Naive thymus-derived CD8-positive, alpha-beta T cell (primary cell): Measurements from ENCODE around the gene HIPK1. TPM values are rescaled to one million over a fixed set of nuclear protein-coding genes. Genes with fewer than 3 reads are reported as not detected.
"Not testable (repeated sequence)": the region's sequence is repeated elsewhere in the genome, so short reads cannot be mapped to it uniquely, and the experiment has no call there.

ENCODE experiments used
- ATAC-seq, 2 donors: fragments of 150-1000 bp; cut with Tn5 transposase in 1 of 2; sonication (Bioruptor Pico), chemical (Tn5 transposase) in 1 of 2; 1 replicate in 1 of 2; 2 replicates in 1 of 2; pipeline ENCODE4 v1.10.0; 2021; ENCODE audit warnings: mild to moderate bottlenecking in 2 of 2, moderate library complexity in 2 of 2
- POLR2A ChIA-PET: fragments of 350-600 bp; sonication (Branson Sonifier 250); formaldehyde crosslinking; loops from one replicate; lab custom pipeline; 2021; ENCODE audit warnings: antibody characterized with exemption; lab: Charles Lee
- DNase-seq, 10 donors: peaks; one replicate each; pipeline versions ENCODE4 v3.0.0 to v3.0.0-alpha.2; 2020 to 2022
- H3K27ac Mint-ChIP-seq, 10 donors: one replicate each; pipeline ENCODE4 v1.8.0; 2020 to 2022; ENCODE audit warnings: mild to moderate bottlenecking in 10 of 10, mixed read lengths in 10 of 10, moderate library complexity in 4 of 10, inconsistent platforms in 1 of 10
- H3K27me3 Mint-ChIP-seq, 5 donors: one replicate each; pipeline ENCODE4 v1.8.0; 2021 to 2022; ENCODE audit warnings: mixed read lengths in 5 of 5
- H3K36me3 Mint-ChIP-seq, 3 donors: one replicate each; pipeline ENCODE4 v1.8.0; 2020 to 2022; ENCODE audit warnings: mixed read lengths in 3 of 3, mild to moderate bottlenecking in 2 of 3, inconsistent platforms in 1 of 3
- H3K4me1 Mint-ChIP-seq, 4 donors: one replicate each; pipeline ENCODE4 v1.8.0; 2021 to 2022; ENCODE audit warnings: mixed read lengths in 4 of 4
- H3K4me3 Mint-ChIP-seq, 10 donors: one replicate each; pipeline ENCODE4 v1.8.0; 2020 to 2022; ENCODE audit warnings: mild to moderate bottlenecking in 10 of 10, mixed read lengths in 10 of 10, moderate library complexity in 6 of 10, inconsistent platforms in 1 of 10
- H3K9me3 Mint-ChIP-seq, 9 donors: one replicate each; pipeline ENCODE4 v1.8.0; 2020 to 2022; ENCODE audit warnings: mixed read lengths in 9 of 9, mild to moderate bottlenecking in 3 of 9, inconsistent platforms in 1 of 9, moderate library complexity in 1 of 9
- polyA plus RNA-seq, 3 donors: library from polyadenylated mRNA; unstranded; fragments of 300-500 nt; fragmentation: Illumina TruSeq; gene quantifications; one replicate each; pipeline ENCODE4 v1.2.3, GENCODE V29; 2021
- total RNA-seq, 8 experiments: library from RNA in 2 of 8; stranded (reverse) in 2 of 8; gene quantifications; one replicate each; pipeline ENCODE4 v1.2.3 and lab custom pipeline; 2021 to 2026

The HIPK1 gene
- total and polyA plus RNA-seq, 5 experiments from 2014 or later: 14.5 to 138 (median 19.3) TPM

GRCh38 chr1:113946678-113947387, 17.7 kb downstream of the HIPK1 start:
- DNase-seq (no peak), ATAC-seq (peak; percentile 28 to 38)
- H3K4me3 Mint-ChIP-seq: peak overlapping the region; percentile 67 to 90 (median 82)
- no peaks in the 10 kb centered on the region for H3K27me3 Mint-ChIP-seq
- POLR2A ChIA-PET: interaction anchor here (0.9 to 9.3 kb wide), 6 partner anchors 8 to 136 kb away, joined by 3 to 179 read pairs (median 5); partner anchors contain the start of genes AP4B1, DCLRE1B, HIPK1 and RSBN1
- H3K9me3 Mint-ChIP-seq: peaks cover 0 to 3% (median 0%) of the 10 kb centered on the region in 9 donors
- peak overlapping the region; percentile 90 to 99 (median 95) for H3K27ac Mint-ChIP-seq
- H3K36me3 Mint-ChIP-seq: peaks cover 4 to 44% (median 19%) of the 10 kb centered on the region in 3 donors
- peaks cover 24 to 89% (median 79%) of the 10 kb centered on the region in 4 donors for H3K4me1 Mint-ChIP-seq

- POLR2A ChIA-PET: interaction anchor here (0.7 to 9.3 kb wide), 8 partner anchors 8 to 136 kb away, joined by 3 to 179 read pairs (median 4); partner anchors contain the start of genes AP4B1, DCLRE1B, HIPK1 and RSBN1
- Mint-ChIP-seq H3K27ac (peak overlapping the region; percentile 90 to 99 (median 95)), H3K9me3 (peaks cover 0 to 3% (median 0%) of the 10 kb centered on the region in 9 donors), H3K36me3 (peaks cover 4 to 38% (median 17%) of the 10 kb centered on the region in 3 donors), H3K27me3 (no peaks in the 10 kb centered on the region), H3K4me3 (peak overlapping the region; percentile 67 to 90 (median 82)), H3K4me1 (peaks cover 24 to 88% (median 77%) of the 10 kb centered on the region in 4 donors)
- ATAC-seq (peak; percentile 76 to 80), DNase-seq (peak in 3 of 10 donors; percentile 53 to 61 (median 54))
Measured at GRCh38 chr1:113947388-113948107, 18.4 kb downstream of the HIPK1 start.

- not testable (repeated sequence) for H3K27me3 Mint-ChIP-seq, ATAC-seq, DNase-seq, H3K9me3 Mint-ChIP-seq
- Mint-ChIP-seq H3K36me3 (peaks cover 2 to 38% (median 16%) of the 10 kb centered on the region in 3 donors), H3K4me1 (peaks cover 22 to 90% (median 77%) of the 10 kb centered on the region in 4 donors), H3K4me3 (peak overlapping the region; percentile 39 to 90 (median 80)), H3K27ac (peak overlapping the region; percentile 90 to 99 (median 95))
- POLR2A ChIA-PET: interaction anchor here (0.7 to 9.3 kb wide), 7 partner anchors 7 to 183 kb away, joined by 3 to 179 read pairs (median 8); partner anchors contain the start of genes AP4B1, DCLRE1B, HIPK1 and RSBN1
Measured at GRCh38 chr1:113948151-113948550, 19.0 kb downstream of the HIPK1 start.

- DNase-seq: peak in 5 of 10 donors; percentile 32 to 48 (median 40)
- H3K27ac Mint-ChIP-seq: peak overlapping the region; percentile 89 to 97 (median 95)
Measured at GRCh38 chr1:113949007-113949406, 19.9 kb downstream of the HIPK1 start.

GRCh38 chr1:113950908-113951307, 21.8 kb downstream of the HIPK1 start:
- H3K27me3 Mint-ChIP-seq: no peaks in the 10 kb centered on the region
- H3K4me3 Mint-ChIP-seq: no peak overlapping the region
- H3K36me3 Mint-ChIP-seq: peaks cover 5 to 43% (median 19%) of the 10 kb centered on the region in 3 donors
- DNase-seq (no peak), ATAC-seq (no peak)
- peaks cover 20 to 93% (median 80%) of the 10 kb centered on the region in 4 donors for H3K4me1 Mint-ChIP-seq
- POLR2A ChIA-PET: interaction anchor here (9.3 kb wide), 1 partner anchor 18 kb away, joined by 179 read pairs; the partner anchor contains the start of gene HIPK1
- peak overlapping the region in 8 of 10 donors; percentile 89 to 97 (median 95) for H3K27ac Mint-ChIP-seq
- H3K9me3 Mint-ChIP-seq: no peaks in the 10 kb centered on the region

More at GRCh38 chr1:113949007-113949406, 19.9 kb downstream of the HIPK1 start:
- Mint-ChIP-seq H3K9me3 (peaks cover 0 to 3% (median 0%) of the 10 kb centered on the region in 9 donors), H3K36me3 (peaks cover 0 to 40% (median 20%) of the 10 kb centered on the region in 3 donors), H3K4me1 (peaks cover 19 to 93% (median 81%) of the 10 kb centered on the region in 4 donors), H3K4me3 (peak overlapping the region; percentile 30 to 90 (median 70)), H3K27me3 (no peaks in the 10 kb centered on the region)
- POLR2A ChIA-PET: interaction anchor here (0.7 to 9.3 kb wide), 5 partner anchors 8 to 183 kb away, joined by 3 to 179 read pairs (median 8); partner anchors contain the start of genes HIPK1 and RSBN1
- no peak for ATAC-seq

- H3K27ac Mint-ChIP-seq: peak overlapping the region; percentile 34 to 95 (median 83)
- no peaks in the 10 kb centered on the region for H3K27me3 Mint-ChIP-seq
- DNase-seq (no peak), ATAC-seq (no peak)
- no peaks in the 10 kb centered on the region for H3K9me3 Mint-ChIP-seq
- H3K4me3 Mint-ChIP-seq: peak overlapping the region in 3 of 10 donors; percentile 5 to 58 (median 18)
- peaks cover 5 to 49% (median 23%) of the 10 kb centered on the region in 3 donors for H3K36me3 Mint-ChIP-seq
- H3K4me1 Mint-ChIP-seq: peaks cover 18 to 85% (median 74%) of the 10 kb centered on the region in 4 donors
- POLR2A ChIA-PET: interaction anchor here (0.6 to 5.3 kb wide), 4 partner anchors 12 to 1877 kb away, joined by 3 to 36 read pairs (median 4); partner anchors contain the start of gene HIPK1
Measured at GRCh38 chr1:113951719-113952118, 22.6 kb downstream of the HIPK1 start.

- peak overlapping the region in 3 of 10 donors; percentile 28 to 38 (median 37) for H3K27ac Mint-ChIP-seq
- H3K9me3 Mint-ChIP-seq: no peaks in the 10 kb centered on the region
- peaks cover 17 to 93% (median 54%) of the 10 kb centered on the region in 3 donors for H3K36me3 Mint-ChIP-seq
- H3K4me1 Mint-ChIP-seq: peaks cover 13 to 55% (median 35%) of the 10 kb centered on the region in 4 donors
- no peaks in the 10 kb centered on the region for H3K27me3 Mint-ChIP-seq
- H3K4me3 Mint-ChIP-seq: no peak overlapping the region
- POLR2A ChIA-PET: no interaction called here
- no peak for DNase-seq
- no peak for ATAC-seq
Measured at GRCh38 chr1:113957984-113958383, 28.9 kb downstream of the HIPK1 start.

GRCh38 chr1:113958691-113959090, 29.6 kb downstream of the HIPK1 start:
- peaks cover 16 to 56% (median 35%) of the 10 kb centered on the region in 4 donors for H3K4me1 Mint-ChIP-seq
- H3K27ac Mint-ChIP-seq: peak overlapping the region in 5 of 10 donors; percentile 5 to 71 (median 24)
- H3K9me3 Mint-ChIP-seq: no peaks in the 10 kb centered on the region
- ATAC-seq (no peak), DNase-seq (no peak)
- no peak overlapping the region for H3K4me3 Mint-ChIP-seq
- H3K36me3 Mint-ChIP-seq: peaks cover 17 to 93% (median 54%) of the 10 kb centered on the region in 3 donors
- POLR2A ChIA-PET: interaction anchor here (0.9 kb wide), 1 partner anchor 30 kb away, joined by 3 read pairs; the partner anchor contains the start of gene HIPK1
- H3K27me3 Mint-ChIP-seq: no peaks in the 10 kb centered on the region

GRCh38 chr1:113963281-113963906, 34.3 kb downstream of the HIPK1 start:
- Mint-ChIP-seq H3K27me3 (no peaks in the 10 kb centered on the region), H3K9me3 (no peaks in the 10 kb centered on the region), H3K36me3 (peaks cover 24 to 91% (median 60%) of the 10 kb centered on the region in 3 donors), H3K4me1 (peaks cover 12 to 39% (median 24%) of the 10 kb centered on the region in 4 donors), H3K27ac (peak overlapping the region; percentile 15 to 91 (median 75)), H3K4me3 (peak overlapping the region in 2 of 10 donors; percentile 25 to 29)
- DNase-seq (peak in 3 of 10 donors; percentile 23 to 45 (median 34)), ATAC-seq (peak; percentile 69 to 76)
- POLR2A ChIA-PET: interaction anchor here (0.9 to 2.7 kb wide), 2 partner anchors 16 to 34 kb away, joined by 3 to 17 read pairs; partner anchors contain the start of gene HIPK1

GRCh38 chr1:113965703-113966412, 36.7 kb downstream of the HIPK1 start:
- no peak for ATAC-seq
- peaks cover 11 to 33% (median 20%) of the 10 kb centered on the region in 4 donors for H3K4me1 Mint-ChIP-seq
- H3K4me3 Mint-ChIP-seq: no peak overlapping the region
- H3K27ac Mint-ChIP-seq: peak overlapping the region in 3 of 10 donors; percentile 12 to 61 (median 60)
- POLR2A ChIA-PET: interaction anchor here (1.4 kb wide), 1 partner anchor 37 kb away, joined by 3 read pairs; the partner anchor contains the start of gene HIPK1
- no peaks in the 10 kb centered on the region for H3K9me3 Mint-ChIP-seq
- no peaks in the 10 kb centered on the region for H3K27me3 Mint-ChIP-seq
- DNase-seq: no peak
- H3K36me3 Mint-ChIP-seq: peaks cover 23 to 93% (median 65%) of the 10 kb centered on the region in 3 donors

GRCh38 chr1:113972954-113973353, 43.8 kb downstream of the HIPK1 start:
- POLR2A ChIA-PET: no interaction called here
- H3K27ac Mint-ChIP-seq: peak overlapping the region in 6 of 10 donors; percentile 31 to 94 (median 64)

More at GRCh38 chr1:113972954-113973353, 43.8 kb downstream of the HIPK1 start:
- H3K27me3 Mint-ChIP-seq: no peaks in the 10 kb centered on the region
- peaks cover 13 to 78% (median 41%) of the 10 kb centered on the region in 3 donors for H3K36me3 Mint-ChIP-seq
- no peak for DNase-seq
- peaks cover 24 to 37% (median 34%) of the 10 kb centered on the region in 4 donors for H3K4me1 Mint-ChIP-seq
- no peak overlapping the region for H3K4me3 Mint-ChIP-seq
- no peaks in the 10 kb centered on the region for H3K9me3 Mint-ChIP-seq
- no peak for ATAC-seq
